Neural cell (in vitro differentiated cells): ENCODE data around the gene CES5A. TPM values are rescaled to one million over a fixed set of nuclear protein-coding genes. Genes with fewer than 3 reads are reported as not detected.

Experiments used
- H2AFZ ChIP-seq: fragments of 200-600, 300-800 bp; sonication (generic), shearing (Covaris generic); 2 replicates; pipeline ENCODE4 v1.6.0; 2014; ENCODE audit warnings: low read depth, mild to moderate bottlenecking, antibody characterized with exemption, low read length, moderate library complexity
- H3F3A ChIP-seq: fragments of 200-600 bp; shearing (Covaris generic); 2 replicates; pipeline ENCODE4 v1.6.1; 2016; ENCODE audit warnings: mild to moderate bottlenecking, moderate library complexity, mixed read lengths, antibody characterized with exemption, low read length; ENCODE audit not compliant: insufficient read depth, poor library complexity, severe bottlenecking
- H3K27ac ChIP-seq: fragments of 200-600, 300-800 bp; sonication (generic), shearing (Covaris generic); 2 replicates; pipeline ENCODE4 v1.5.1; 2014; ENCODE audit warnings: mild to moderate bottlenecking, low read length, moderate library complexity
- H3K27me3 ChIP-seq: fragments of 300-800, 200-600 bp; sonication (generic), shearing (Covaris generic); 2 replicates; pipeline ENCODE4 v1.6.0; 2014; ENCODE audit warnings: mild to moderate bottlenecking, low read depth, low read length, moderate library complexity; ENCODE audit not compliant: insufficient read depth
- H3K36me3 ChIP-seq: fragments of 300-800, 200-600 bp; sonication (generic), shearing (Covaris generic); 2 replicates; pipeline ENCODE4 v1.5.1; 2014; ENCODE audit warnings: mild to moderate bottlenecking, antibody characterized with exemption, low read length, moderate library complexity; ENCODE audit not compliant: insufficient read depth
- H3K4me2 ChIP-seq: fragments of 300-800, 200-600 bp; sonication (generic), shearing (Covaris generic); 2 replicates; pipeline ENCODE4 v1.6.0; 2014; ENCODE audit warnings: mild to moderate bottlenecking, low read length
- H3K4me3 ChIP-seq: fragments of 300-800, 200-600 bp; sonication (generic), shearing (Covaris generic); 2 replicates; pipeline ENCODE4 v1.5.1; 2014; ENCODE audit warnings: mild to moderate bottlenecking, low read length, moderate library complexity
- H3K79me2 ChIP-seq: fragments of 200-600 bp; shearing (Covaris generic); replicated peaks from 2 replicates; pipeline ENCODE4 v1.6.0; 2014; ENCODE audit warnings: mild to moderate bottlenecking, low read length, moderate library complexity; ENCODE audit not compliant: insufficient read depth
- H3K9ac ChIP-seq: fragments of 300-800, 200-600 bp; sonication (generic), shearing (Covaris generic); 2 replicates; pipeline ENCODE4 v1.6.1; 2016; ENCODE audit warnings: mild to moderate bottlenecking, low read length, mixed read lengths
- H3K9me2 ChIP-seq: fragments of 200-600 bp; shearing (Covaris generic); 2 replicates; pipeline ENCODE4 v1.6.1; 2016; ENCODE audit warnings: mild to moderate bottlenecking, low read length, mixed read lengths; ENCODE audit not compliant: insufficient read depth
- H3K9me3 ChIP-seq: fragments of 200-600, 300-800 bp; sonication (generic), shearing (Covaris generic); 2 replicates; pipeline ENCODE4 v1.6.1; 2016; ENCODE audit warnings: mild to moderate bottlenecking, mixed run types, low read length, moderate library complexity, mixed read lengths
- H4K20me1 ChIP-seq: fragments of 200-600 bp; shearing (Covaris generic); 2 replicates; pipeline ENCODE4 v1.6.1; 2016; ENCODE audit warnings: mild to moderate bottlenecking, mixed run types; ENCODE audit not compliant: insufficient read depth
- EP300 ChIP-seq: fragments of 450-650 bp; conservative IDR thresholded peaks from 2 replicates; pipeline ENCODE4 v1.6.1; 2014; ENCODE audit warnings: antibody characterized with exemption, mild to moderate bottlenecking, moderate library complexity; ENCODE audit not compliant: poor library complexity, severe bottlenecking
- EZH2 ChIP-seq: fragments of 200-600, 300-800 bp; shearing (Covaris generic), sonication (generic); IDR thresholded peaks from 2 replicates; pipeline ENCODE4 v1.6.1; 2014; ENCODE audit warnings: antibody characterized with exemption, low read length, borderline replicate concordance, mild to moderate bottlenecking; ENCODE audit not compliant: insufficient read depth, poor library complexity, severe bottlenecking
- MXI1 ChIP-seq: fragments of 450-650 bp; conservative IDR thresholded peaks from 2 replicates; pipeline ENCODE4 v1.6.1; 2014; ENCODE audit warnings: antibody characterized with exemption, mild to moderate bottlenecking; ENCODE audit not compliant: poor library complexity, severe bottlenecking
- POLR2AphosphoS5 ChIP-seq: IDR thresholded peaks from 2 replicates; pipeline ENCODE4 v1.6.1; 2012
- RAD21 ChIP-seq: fragments of 450-650 bp; conservative IDR thresholded peaks from 2 replicates; pipeline ENCODE4 v1.6.1; 2014; ENCODE audit warnings: antibody characterized with exemption, mild to moderate bottlenecking, moderate library complexity
- SMC3 ChIP-seq: fragments of 450-650 bp; conservative IDR thresholded peaks from 2 replicates; pipeline ENCODE4 v1.6.1; 2014; ENCODE audit warnings: antibody characterized with exemption, mild to moderate bottlenecking, moderate library complexity; ENCODE audit not compliant: poor library complexity
- TAF1 ChIP-seq: IDR thresholded peaks from 2 replicates; pipeline ENCODE4 v1.6.1; 2012; ENCODE audit warnings: low read depth
- polyA plus RNA-seq: library from polyadenylated mRNA; depleted of rRNA; stranded (reverse); fragments of >200 nt; gene quantifications from 2 replicates; pipeline ENCODE4 v1.2.3, GENCODE V29; 2014
- TF ChIP-seq, protein P1 (sequence below): fragments of 450-650 bp; IDR thresholded peaks from 2 replicates; pipeline ENCODE4 v1.5.1; 2014; ENCODE audit warnings: antibody characterized with exemption, mild to moderate bottlenecking, moderate library complexity; ENCODE audit not compliant: poor library complexity, severe bottlenecking
- TF ChIP-seq, protein P2 (sequence below): IDR thresholded peaks from 2 replicates; pipeline ENCODE4 v1.6.1; 2012; ENCODE audit warnings: borderline replicate concordance

The CES5A gene
- polyA plus RNA-seq, 1 donor from 2014 or later: 0.27 TPM

DNA sequence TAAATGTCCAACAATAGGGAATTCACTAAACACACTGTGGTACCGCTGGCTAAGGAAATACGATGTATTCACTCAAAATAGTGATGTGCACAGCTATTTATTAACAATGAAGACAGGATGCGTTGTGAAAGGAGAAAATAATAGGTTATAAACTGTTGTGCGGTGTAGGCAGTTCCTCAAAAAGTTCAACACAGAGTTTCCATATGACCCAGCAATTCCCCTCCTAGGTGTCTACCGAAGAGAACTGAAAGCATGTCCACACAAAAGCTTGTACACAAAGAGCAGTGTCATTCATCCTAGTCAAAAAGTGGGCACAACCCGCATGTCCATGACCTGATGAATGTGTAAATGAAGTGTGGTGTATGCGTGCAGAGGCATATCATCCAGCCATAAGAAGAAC is 41.1 kb downstream of the CES5A start:
- Histone ChIP-seq H3K9me3 (no peaks in the 10 kb centered on the region), H2AFZ (no peak overlapping the region), H3K4me3 (no peak overlapping the region), H3K9ac (no peak overlapping the region), H4K20me1 (no peaks in the 10 kb centered on the region), H3K27ac (no peak overlapping the region), H3F3A (no peaks in the 10 kb centered on the region), H3K79me2 (no peaks in the 10 kb centered on the region), H3K36me3 (no peaks in the 10 kb centered on the region), H3K9me2 (no peaks in the 10 kb centered on the region), H3K27me3 (no peaks in the 10 kb centered on the region), H3K4me2 (no peak overlapping the region)
- TF ChIP-seq RAD21 (no peak), TAF1 (no peak), EZH2 (no peak), POLR2AphosphoS5 (no peak), MXI1 (no peak), EP300 (no peak), SMC3 (no peak)
- TF ChIP-seq, protein P1, sequence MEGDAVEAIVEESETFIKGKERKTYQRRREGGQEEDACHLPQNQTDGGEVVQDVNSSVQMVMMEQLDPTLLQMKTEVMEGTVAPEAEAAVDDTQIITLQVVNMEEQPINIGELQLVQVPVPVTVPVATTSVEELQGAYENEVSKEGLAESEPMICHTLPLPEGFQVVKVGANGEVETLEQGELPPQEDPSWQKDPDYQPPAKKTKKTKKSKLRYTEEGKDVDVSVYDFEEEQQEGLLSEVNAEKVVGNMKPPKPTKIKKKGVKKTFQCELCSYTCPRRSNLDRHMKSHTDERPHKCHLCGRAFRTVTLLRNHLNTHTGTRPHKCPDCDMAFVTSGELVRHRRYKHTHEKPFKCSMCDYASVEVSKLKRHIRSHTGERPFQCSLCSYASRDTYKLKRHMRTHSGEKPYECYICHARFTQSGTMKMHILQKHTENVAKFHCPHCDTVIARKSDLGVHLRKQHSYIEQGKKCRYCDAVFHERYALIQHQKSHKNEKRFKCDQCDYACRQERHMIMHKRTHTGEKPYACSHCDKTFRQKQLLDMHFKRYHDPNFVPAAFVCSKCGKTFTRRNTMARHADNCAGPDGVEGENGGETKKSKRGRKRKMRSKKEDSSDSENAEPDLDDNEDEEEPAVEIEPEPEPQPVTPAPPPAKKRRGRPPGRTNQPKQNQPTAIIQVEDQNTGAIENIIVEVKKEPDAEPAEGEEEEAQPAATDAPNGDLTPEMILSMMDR: no peak
- TF ChIP-seq, protein P2, sequence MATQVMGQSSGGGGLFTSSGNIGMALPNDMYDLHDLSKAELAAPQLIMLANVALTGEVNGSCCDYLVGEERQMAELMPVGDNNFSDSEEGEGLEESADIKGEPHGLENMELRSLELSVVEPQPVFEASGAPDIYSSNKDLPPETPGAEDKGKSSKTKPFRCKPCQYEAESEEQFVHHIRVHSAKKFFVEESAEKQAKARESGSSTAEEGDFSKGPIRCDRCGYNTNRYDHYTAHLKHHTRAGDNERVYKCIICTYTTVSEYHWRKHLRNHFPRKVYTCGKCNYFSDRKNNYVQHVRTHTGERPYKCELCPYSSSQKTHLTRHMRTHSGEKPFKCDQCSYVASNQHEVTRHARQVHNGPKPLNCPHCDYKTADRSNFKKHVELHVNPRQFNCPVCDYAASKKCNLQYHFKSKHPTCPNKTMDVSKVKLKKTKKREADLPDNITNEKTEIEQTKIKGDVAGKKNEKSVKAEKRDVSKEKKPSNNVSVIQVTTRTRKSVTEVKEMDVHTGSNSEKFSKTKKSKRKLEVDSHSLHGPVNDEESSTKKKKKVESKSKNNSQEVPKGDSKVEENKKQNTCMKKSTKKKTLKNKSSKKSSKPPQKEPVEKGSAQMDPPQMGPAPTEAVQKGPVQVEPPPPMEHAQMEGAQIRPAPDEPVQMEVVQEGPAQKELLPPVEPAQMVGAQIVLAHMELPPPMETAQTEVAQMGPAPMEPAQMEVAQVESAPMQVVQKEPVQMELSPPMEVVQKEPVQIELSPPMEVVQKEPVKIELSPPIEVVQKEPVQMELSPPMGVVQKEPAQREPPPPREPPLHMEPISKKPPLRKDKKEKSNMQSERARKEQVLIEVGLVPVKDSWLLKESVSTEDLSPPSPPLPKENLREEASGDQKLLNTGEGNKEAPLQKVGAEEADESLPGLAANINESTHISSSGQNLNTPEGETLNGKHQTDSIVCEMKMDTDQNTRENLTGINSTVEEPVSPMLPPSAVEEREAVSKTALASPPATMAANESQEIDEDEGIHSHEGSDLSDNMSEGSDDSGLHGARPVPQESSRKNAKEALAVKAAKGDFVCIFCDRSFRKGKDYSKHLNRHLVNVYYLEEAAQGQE: no peak

DNA sequence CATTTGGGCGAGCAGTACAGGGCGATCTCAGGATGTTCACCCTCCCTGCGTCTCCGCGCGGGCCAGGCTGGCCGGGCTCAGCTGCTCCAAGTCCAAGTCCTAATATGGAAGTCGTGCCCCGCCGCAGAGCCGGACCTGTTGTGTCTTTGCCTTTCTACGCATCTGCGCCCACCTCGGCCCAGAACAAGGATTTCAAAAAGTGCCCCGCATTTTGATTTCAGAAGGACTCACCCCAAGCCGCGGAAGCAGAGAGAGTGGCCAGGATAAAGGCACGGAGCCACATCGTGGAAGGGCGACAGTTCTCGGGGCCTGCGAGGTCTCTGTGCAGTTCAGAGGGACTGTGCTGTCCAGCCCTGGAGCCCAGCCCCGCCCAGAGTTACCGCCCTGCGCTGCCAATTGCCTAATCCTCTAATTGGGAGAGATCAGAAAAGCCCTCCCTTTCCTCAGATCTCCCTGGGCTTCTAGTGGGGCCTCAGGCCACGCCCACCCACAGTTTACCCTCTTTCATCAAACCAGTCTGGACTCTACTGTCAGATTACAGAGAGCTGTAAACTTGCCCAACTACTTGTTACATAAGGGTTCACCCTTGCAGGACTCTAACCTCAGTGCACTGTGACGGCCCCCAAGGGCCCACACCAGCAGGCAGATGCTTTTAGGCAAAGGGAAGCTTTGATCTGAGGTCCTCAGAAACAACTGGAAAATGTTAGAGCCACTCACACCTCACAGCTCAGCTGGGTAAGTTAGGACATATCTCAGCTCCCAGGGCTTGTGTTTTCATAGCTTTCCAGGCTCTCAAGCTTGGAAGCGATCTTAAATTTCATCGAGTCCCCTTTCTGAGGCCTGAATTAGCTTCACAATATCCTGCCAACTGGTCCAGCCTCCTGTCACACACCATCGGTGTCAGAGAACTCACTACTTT is 42.1 kb downstream of the CES5A start, which contains the start of gene CES1:
TSS of gene CES1 (minus strand) at position 324 of the 919 bp plus-strand sequence. CDS start at position 283, 41 bp downstream.
- no peak within 1 kb of the TSS for H3K4me3 ChIP-seq
- H3K4me2 ChIP-seq: no peak within 1 kb of the TSS
- no peaks in the 10 kb centered on the region for H3K9me2 ChIP-seq
- H3K9ac ChIP-seq: no peak within 1 kb of the TSS
- TF ChIP-seq EP300: no peak
- TF ChIP-seq, protein P2: no peak
- no peak within 1 kb of the TSS for H3K27ac ChIP-seq
- no peaks in the 10 kb centered on the region for H3K36me3 ChIP-seq
- H3F3A ChIP-seq: no peaks in the 10 kb centered on the region
- no peaks in the 10 kb centered on the region for H3K9me3 ChIP-seq
- no peaks in the 10 kb centered on the region for H3K79me2 ChIP-seq
- H4K20me1 ChIP-seq: no peaks in the 10 kb centered on the region
- H3K27me3 ChIP-seq: no peaks in the 10 kb centered on the region
- no peak within 1 kb of the TSS for H2AFZ ChIP-seq
